ENCODE data around the gene FAM161B. TPM values are rescaled to one million over a fixed set of nuclear protein-coding genes. Genes with fewer than 3 reads are reported as not detected.

The FAM161B gene
- total and polyA plus RNA-seq, 2 of the 8 experiments (the other 6 are each of a cell fraction or from before 2014, with no cell fraction given): 0.14 to 0.32 TPM

DNA sequence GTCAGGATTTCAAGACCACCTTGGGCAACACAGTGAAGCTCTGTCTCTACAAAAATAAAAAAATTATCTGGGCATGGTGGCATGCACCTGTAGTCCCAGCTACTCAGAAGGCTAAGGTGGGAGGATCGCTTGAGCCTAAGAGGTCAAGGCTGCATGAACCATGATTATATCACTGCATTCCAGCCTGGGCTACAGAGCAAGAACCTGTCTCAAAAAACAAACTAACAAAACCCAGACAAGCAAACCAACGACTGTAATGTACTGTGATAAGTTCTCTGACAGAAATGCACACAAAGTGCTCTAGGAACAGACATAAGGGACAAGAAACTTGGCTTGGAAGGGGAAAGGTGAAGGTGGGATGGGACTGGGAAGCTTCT is 46.8 kb upstream of the FAM161B start:
- no peaks in the 10 kb centered on the region for H3K79me1 ChIP-seq (ENCODE audit: low read depth, low read length)
- no peak overlapping the region for H2AK5ac ChIP-seq (ENCODE audit: low read depth, low read length)
- H3K9ac ChIP-seq (replicated peaks in 1 of 4; ENCODE audit: extremely low read depth in 1 of 4, low read depth in 3 of 4, low read length in 3 of 4): no peak overlapping the region
- no peaks in the 10 kb centered on the region for H4K20me1 ChIP-seq (replicated peaks in 1 of 2; ENCODE audit: control insufficient read depth in 1 of 2, insufficient read depth in 2 of 2, low read length in 2 of 2)
- no peaks in the 10 kb centered on the region for H3K36me3 ChIP-seq (ENCODE audit: control insufficient read depth in 2 of 4, insufficient read depth in 4 of 4, low read length in 3 of 4)
- no peak overlapping the region for H4K91ac ChIP-seq (replicated peaks; ENCODE audit: insufficient read length, low read length)
- FAIRE-seq (no peak), DNase-seq (ENCODE audit: low read depth in 1 of 2, low spot score in 2 of 2) (no peak)
- no peak overlapping the region for H3K14ac ChIP-seq (ENCODE audit: insufficient read length)
- H3K23ac ChIP-seq (ENCODE audit: insufficient read length): no peak overlapping the region
- H3K23me2 ChIP-seq (ENCODE audit: low read depth, low read length): no peaks in the 10 kb centered on the region
- H4K8ac ChIP-seq (ENCODE audit: extremely low read depth, insufficient read depth, low read length): no peak overlapping the region
- no peak overlapping the region for H2BK15ac ChIP-seq (ENCODE audit: low read length)
- ChIA-PET CTCF (ENCODE audit: partially characterized antibody) (interaction anchor here (0.6 to 1.2 kb wide), 3 partner anchors 37 to 61 kb away, joined by 3 read pairs; no protein-coding TSS in a partner anchor), POLR2A (ENCODE audit: partially characterized antibody) (interaction anchor here (1.5 kb wide), 1 partner anchor 19 kb away, joined by 3 read pairs; no protein-coding TSS in a partner anchor)
- no peaks in the 10 kb centered on the region for H3K27me3 ChIP-seq (replicated peaks in 1 of 4; ENCODE audit: control insufficient read depth in 3 of 4, extremely low read depth in 1 of 4, insufficient read depth in 3 of 4, low read length in 3 of 4)
- no peaks in the 10 kb centered on the region for H3K9me3 ChIP-seq (ENCODE audit: insufficient read depth in 2 of 2, low read depth in 1 of 2, low read length in 1 of 2)
- no peak overlapping the region for H3K27ac ChIP-seq (ENCODE audit: low read depth, low read length)
- no peak overlapping the region for H2BK20ac ChIP-seq (ENCODE audit: low read length)
- H2BK5ac ChIP-seq (ENCODE audit: low read depth, low read length): no peak overlapping the region
- H2BK12ac ChIP-seq (ENCODE audit: low read depth, low read length): no peak overlapping the region
- H3K4me2 ChIP-seq (ENCODE audit: insufficient read depth in 1 of 2, low read depth in 2 of 2, low read length in 2 of 2): no peak overlapping the region
- H2AFZ ChIP-seq (ENCODE audit: low read length): no peak overlapping the region
- H3K79me2 ChIP-seq (ENCODE audit: control insufficient read depth in 1 of 2, insufficient read depth in 2 of 2, low read length in 2 of 2): no peaks in the 10 kb centered on the region
- H3K4ac ChIP-seq (replicated peaks; ENCODE audit: insufficient read length, low read depth, low read length): no peak overlapping the region
- no peak overlapping the region for H3K56ac ChIP-seq (replicated peaks; ENCODE audit: insufficient read length, low read depth, low read length)
- WGBS, 2 experiments (ENCODE audit: extremely low coverage in 1 of 2, insufficient coverage in 1 of 2, insufficient read length in 1 of 2, insufficient replicate concordance in 2 of 2, low coverage in 1 of 2, low lambda C conversion rate in 2 of 2, missing lambda C conversion rate in 1 of 2): 82% methylated on average over 2 of the region's 2 CpGs; no CpG with 5 or more reads in 1 of the 2 experiments
- H4K5ac ChIP-seq (ENCODE audit: insufficient read length, low read depth, low read length): no peak overlapping the region
- H3K4me3 ChIP-seq (ENCODE audit: extremely low read depth in 1 of 4, insufficient read depth in 2 of 4, low read depth in 3 of 4, low read length in 4 of 4): no peak overlapping the region
- no peak overlapping the region for H3K18ac ChIP-seq (ENCODE audit: extremely low read depth, low read length)
- no peaks in the 10 kb centered on the region for H3K4me1 ChIP-seq (replicated peaks in 1 of 4; ENCODE audit: control insufficient read depth in 3 of 4, insufficient read depth in 4 of 4, low read length in 3 of 4)
- no peak overlapping the region for H2BK120ac ChIP-seq (replicated peaks; ENCODE audit: low read depth, low read length)
- no peak for TF ChIP-seq POU5F1 (IDR thresholded peaks at IDR 0.05; ENCODE audit: low read depth, low read length)
- TF ChIP-seq CEBPB (IDR thresholded peaks at IDR 0.05; ENCODE audit: low read depth, low read length): no peak
- no peak for TF ChIP-seq KDM4A (IDR thresholded peaks at IDR 0.05; ENCODE audit: low read depth, low read length, severe bottlenecking)
- no peak for TF ChIP-seq RBBP5 (IDR thresholded peaks at IDR 0.05; ENCODE audit: borderline replicate concordance, low read depth, low read length)
- TF ChIP-seq HDAC2 (IDR thresholded peaks at IDR 0.05; ENCODE audit: borderline replicate concordance in 1 of 2, low read depth in 2 of 2, low read length in 2 of 2): no peak
- no peak for TF ChIP-seq FOSL1 (IDR thresholded peaks at IDR 0.05; ENCODE audit: insufficient read depth, low read depth, low read length)
- TF ChIP-seq SP4 (IDR thresholded peaks at IDR 0.05; ENCODE audit: low read length): no peak
- TF ChIP-seq ZNF274 (IDR thresholded peaks at IDR 0.05; ENCODE audit: borderline replicate concordance, extremely low read depth, low read length): no peak
- TF ChIP-seq GTF2F1 (IDR thresholded peaks at IDR 0.05; ENCODE audit: borderline replicate concordance, low read depth, low read length): no peak
- TF ChIP-seq TAF1 (IDR thresholded peaks at IDR 0.05; ENCODE audit: low read depth, low read length): no peak
- TF ChIP-seq, protein P1, sequence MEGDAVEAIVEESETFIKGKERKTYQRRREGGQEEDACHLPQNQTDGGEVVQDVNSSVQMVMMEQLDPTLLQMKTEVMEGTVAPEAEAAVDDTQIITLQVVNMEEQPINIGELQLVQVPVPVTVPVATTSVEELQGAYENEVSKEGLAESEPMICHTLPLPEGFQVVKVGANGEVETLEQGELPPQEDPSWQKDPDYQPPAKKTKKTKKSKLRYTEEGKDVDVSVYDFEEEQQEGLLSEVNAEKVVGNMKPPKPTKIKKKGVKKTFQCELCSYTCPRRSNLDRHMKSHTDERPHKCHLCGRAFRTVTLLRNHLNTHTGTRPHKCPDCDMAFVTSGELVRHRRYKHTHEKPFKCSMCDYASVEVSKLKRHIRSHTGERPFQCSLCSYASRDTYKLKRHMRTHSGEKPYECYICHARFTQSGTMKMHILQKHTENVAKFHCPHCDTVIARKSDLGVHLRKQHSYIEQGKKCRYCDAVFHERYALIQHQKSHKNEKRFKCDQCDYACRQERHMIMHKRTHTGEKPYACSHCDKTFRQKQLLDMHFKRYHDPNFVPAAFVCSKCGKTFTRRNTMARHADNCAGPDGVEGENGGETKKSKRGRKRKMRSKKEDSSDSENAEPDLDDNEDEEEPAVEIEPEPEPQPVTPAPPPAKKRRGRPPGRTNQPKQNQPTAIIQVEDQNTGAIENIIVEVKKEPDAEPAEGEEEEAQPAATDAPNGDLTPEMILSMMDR (IDR thresholded peaks at IDR 0.05; ENCODE audit: control extremely low read depth in 1 of 3, insufficient read depth in 1 of 3, low read depth in 1 of 3, low read length in 3 of 3): no peak
- no peak for TF ChIP-seq TAF7 (optimal IDR thresholded peaks at IDR 0.05; ENCODE audit: borderline replicate concordance, low read depth, low read length)
